HG03520 (cell line): ENCODE results near the gene IL17RB.

Experiments used
- ATAC-seq: cut with Tn5 transposase; IDR thresholded peaks from one replicate; pipeline ENCODE4 v1.9.1; 2021; ENCODE audit warnings: mild to moderate bottlenecking, moderate library complexity; ENCODE audit not compliant: unreplicated experiment

IL17RB gene

DNA sequence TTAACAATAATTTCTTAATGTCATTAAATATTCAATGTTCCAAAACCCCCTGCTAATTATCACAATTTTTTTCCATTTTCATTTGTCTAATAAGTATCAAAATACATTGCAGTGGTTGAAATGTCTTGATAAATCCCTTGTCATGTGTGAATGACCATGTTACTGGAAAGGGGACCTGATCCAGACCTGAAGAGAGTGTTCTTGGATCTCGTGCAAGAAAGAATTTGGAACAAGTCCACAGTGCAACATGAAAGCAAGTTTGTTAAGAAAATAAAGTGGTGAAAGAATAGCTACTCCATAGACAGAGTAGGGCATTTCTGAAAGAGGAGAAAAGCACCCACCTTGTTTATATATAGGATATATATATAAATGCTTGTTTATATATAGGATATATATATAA, 55.7 kb downstream of the IL17RB start:
- ATAC-seq, result no peak

DNA sequence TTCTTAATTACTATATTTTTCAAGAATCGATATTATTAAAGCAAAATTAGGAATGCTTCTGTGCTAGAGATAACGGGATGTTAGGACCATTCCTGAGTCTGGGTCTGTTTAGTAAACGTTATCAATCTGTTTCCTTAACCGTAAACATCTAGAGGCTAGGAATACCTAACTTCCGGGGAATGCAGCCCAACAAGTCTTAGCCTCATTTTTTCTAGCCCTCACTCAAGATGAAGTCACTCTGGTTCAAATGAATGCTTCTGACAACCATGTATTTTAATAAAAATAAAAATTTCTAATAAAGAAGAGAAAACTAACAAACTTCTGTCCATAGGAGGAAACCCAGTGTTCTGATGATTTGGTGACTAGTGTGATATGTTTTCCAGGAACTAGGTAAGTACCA, 56.3 kb downstream of the IL17RB start:
- no peak for ATAC-seq

DNA sequence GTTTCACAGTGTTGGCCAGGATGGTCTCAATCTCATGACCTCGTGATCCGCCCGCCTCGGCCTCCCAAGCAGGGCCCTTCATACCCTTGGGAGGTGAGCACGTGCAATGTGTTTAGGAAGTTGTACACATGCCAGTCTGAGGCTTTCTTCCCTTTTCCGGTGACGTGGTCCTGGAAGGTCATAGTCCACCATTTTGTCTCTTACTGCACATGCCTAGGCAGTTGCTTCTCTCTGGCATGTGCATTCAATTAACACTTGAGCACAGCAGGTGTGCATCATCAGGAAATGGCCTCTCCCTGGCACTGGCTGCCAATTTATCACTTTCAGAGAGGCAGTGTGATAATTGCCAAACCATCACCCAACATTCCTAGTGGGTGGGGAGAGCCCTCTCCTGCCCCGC, 67.0 kb downstream of the IL17RB start:
- ATAC-seq, result no peak
